ENCODE results near the gene MARF1.

DNA sequence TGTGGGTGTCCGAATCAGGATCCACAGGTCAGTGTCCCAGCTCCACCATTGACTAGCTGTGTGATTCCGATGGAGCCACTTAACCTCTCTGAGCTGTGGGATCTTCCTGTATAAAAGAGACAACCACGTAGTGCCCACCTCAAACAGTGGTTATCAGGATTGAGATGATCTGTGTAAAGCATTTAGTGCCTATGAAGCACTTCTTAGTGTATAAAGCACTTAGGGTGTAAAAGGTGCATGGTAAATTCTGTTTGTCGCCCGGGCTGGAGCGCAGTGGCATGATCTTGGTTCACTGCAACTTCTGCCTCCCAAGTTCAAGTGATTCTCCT, 95.2 kb downstream of the MARF1 start:
- TF ChIP-seq POLR2A (IDR thresholded peaks at IDR 0.05) = no peak
- TF ChIP-seq, protein P1, sequence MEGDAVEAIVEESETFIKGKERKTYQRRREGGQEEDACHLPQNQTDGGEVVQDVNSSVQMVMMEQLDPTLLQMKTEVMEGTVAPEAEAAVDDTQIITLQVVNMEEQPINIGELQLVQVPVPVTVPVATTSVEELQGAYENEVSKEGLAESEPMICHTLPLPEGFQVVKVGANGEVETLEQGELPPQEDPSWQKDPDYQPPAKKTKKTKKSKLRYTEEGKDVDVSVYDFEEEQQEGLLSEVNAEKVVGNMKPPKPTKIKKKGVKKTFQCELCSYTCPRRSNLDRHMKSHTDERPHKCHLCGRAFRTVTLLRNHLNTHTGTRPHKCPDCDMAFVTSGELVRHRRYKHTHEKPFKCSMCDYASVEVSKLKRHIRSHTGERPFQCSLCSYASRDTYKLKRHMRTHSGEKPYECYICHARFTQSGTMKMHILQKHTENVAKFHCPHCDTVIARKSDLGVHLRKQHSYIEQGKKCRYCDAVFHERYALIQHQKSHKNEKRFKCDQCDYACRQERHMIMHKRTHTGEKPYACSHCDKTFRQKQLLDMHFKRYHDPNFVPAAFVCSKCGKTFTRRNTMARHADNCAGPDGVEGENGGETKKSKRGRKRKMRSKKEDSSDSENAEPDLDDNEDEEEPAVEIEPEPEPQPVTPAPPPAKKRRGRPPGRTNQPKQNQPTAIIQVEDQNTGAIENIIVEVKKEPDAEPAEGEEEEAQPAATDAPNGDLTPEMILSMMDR (IDR thresholded peaks at IDR 0.05) = no peak

All from uterus (tissue), 2 donors.